HG02981 (cell line): ENCODE results near the gene ITM2C.

Experiments
- ATAC-seq: cut with Tn5 transposase; IDR thresholded peaks from one replicate; pipeline ENCODE4 v1.9.1; 2021; ENCODE audit warnings: mild to moderate bottlenecking, moderate library complexity; ENCODE audit not compliant: unreplicated experiment

ITM2C gene

GRCh38 chr2:230864605-230865306, at the start of gene ITM2C:
ITM2C (plus strand) TSS chr2:230864942; CDS start chr2:230865026, 84 bp downstream.
- ATAC-seq, result peak; percentile 66

- no peak for ATAC-seq
These were observed 49.7 kb upstream of the ITM2C start for GRCh38 chr2:230815088-230815487.

- ATAC-seq, result no peak
These were observed 48.0 kb upstream of the ITM2C start for GRCh38 chr2:230816735-230817134.

GRCh38 chr2:230819433-230819832, 45.3 kb upstream of the ITM2C start:
- no peak for ATAC-seq

GRCh38 chr2:230821261-230821990, 43.3 kb upstream of the ITM2C start:
- no peak for ATAC-seq

GRCh38 chr2:230821991-230822520, 42.7 kb upstream of the ITM2C start:
- no peak for ATAC-seq

- ATAC-seq, result no peak
These were observed 41.3 kb upstream of the ITM2C start for GRCh38 chr2:230823264-230823964.

GRCh38 chr2:230824406-230824978, 40.2 kb upstream of the ITM2C start:
- peak; percentile 48 for ATAC-seq

- no peak for ATAC-seq
These were observed 39.4 kb upstream of the ITM2C start for GRCh38 chr2:230825354-230825753.

- no peak for ATAC-seq
These were observed 36.9 kb upstream of the ITM2C start for GRCh38 chr2:230827774-230828271.

- ATAC-seq, result peak; percentile 55
These were observed 36.3 kb upstream of the ITM2C start for GRCh38 chr2:230828272-230828961.

GRCh38 chr2:230829293-230829692, 35.4 kb upstream of the ITM2C start:
- ATAC-seq, result no peak

- no peak for ATAC-seq
These were observed 34.8 kb upstream of the ITM2C start for GRCh38 chr2:230829959-230830358.

- ATAC-seq, result no peak
These were observed 34.3 kb upstream of the ITM2C start for GRCh38 chr2:230830428-230830827.

- no peak for ATAC-seq
These were observed 24.4 kb upstream of the ITM2C start for GRCh38 chr2:230840301-230840700.

- ATAC-seq, result no peak
These were observed 22.3 kb upstream of the ITM2C start for GRCh38 chr2:230842473-230842872.

GRCh38 chr2:230843132-230843531, 21.6 kb upstream of the ITM2C start:
- no peak for ATAC-seq

GRCh38 chr2:230846360-230846759, 18.4 kb upstream of the ITM2C start:
- ATAC-seq, result no peak

- ATAC-seq, result peak; percentile 84
These were observed 16.8 kb upstream of the ITM2C start for GRCh38 chr2:230847883-230848388.
